GM12873 (cell line): ENCODE measurements around the gene KDM5B.

Experiments
- TF ChIP-seq, protein P1 (sequence below): IDR thresholded peaks from 2 replicates; pipeline ENCODE4 v1.5.1; 2012; ENCODE audit warnings: low read depth, mild to moderate bottlenecking, moderate library complexity, low read length, control low read depth; ENCODE audit not compliant: insufficient read depth; ENCODE audit errors: missing control alignments

Gene KDM5B

GRCh38 chr1:202697038-202697437, 111.2 kb downstream of the KDM5B start:
- TF ChIP-seq, protein P1, sequence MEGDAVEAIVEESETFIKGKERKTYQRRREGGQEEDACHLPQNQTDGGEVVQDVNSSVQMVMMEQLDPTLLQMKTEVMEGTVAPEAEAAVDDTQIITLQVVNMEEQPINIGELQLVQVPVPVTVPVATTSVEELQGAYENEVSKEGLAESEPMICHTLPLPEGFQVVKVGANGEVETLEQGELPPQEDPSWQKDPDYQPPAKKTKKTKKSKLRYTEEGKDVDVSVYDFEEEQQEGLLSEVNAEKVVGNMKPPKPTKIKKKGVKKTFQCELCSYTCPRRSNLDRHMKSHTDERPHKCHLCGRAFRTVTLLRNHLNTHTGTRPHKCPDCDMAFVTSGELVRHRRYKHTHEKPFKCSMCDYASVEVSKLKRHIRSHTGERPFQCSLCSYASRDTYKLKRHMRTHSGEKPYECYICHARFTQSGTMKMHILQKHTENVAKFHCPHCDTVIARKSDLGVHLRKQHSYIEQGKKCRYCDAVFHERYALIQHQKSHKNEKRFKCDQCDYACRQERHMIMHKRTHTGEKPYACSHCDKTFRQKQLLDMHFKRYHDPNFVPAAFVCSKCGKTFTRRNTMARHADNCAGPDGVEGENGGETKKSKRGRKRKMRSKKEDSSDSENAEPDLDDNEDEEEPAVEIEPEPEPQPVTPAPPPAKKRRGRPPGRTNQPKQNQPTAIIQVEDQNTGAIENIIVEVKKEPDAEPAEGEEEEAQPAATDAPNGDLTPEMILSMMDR: no peak

GRCh38 chr1:202694314-202694713, 113.9 kb downstream of the KDM5B start:
- TF ChIP-seq, protein P1: no peak

GRCh38 chr1:202692959-202693555, 115.2 kb downstream of the KDM5B start:
- TF ChIP-seq, protein P1: peak; percentile 35

DNA sequence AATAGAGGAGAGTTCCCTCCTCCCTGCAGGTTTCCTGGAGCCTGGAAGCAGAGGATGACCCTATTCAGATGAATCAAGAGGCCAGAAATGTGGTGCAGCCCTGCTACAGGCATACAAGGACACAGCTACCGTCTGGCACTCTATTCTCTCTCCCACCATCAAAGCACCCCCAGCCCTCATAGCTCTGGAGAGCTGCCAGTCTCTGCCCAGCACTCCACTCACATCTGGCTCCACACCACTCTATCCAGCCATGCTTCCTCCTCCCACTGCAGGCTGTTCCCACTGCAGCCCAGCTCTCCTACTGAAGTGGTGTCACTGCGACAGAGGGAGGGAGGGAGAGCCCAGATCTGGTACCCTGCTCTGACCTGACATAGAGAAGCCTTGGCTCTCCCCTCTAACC, 116.4 kb downstream of the KDM5B start:
- TF ChIP-seq, protein P1: no peak

DNA sequence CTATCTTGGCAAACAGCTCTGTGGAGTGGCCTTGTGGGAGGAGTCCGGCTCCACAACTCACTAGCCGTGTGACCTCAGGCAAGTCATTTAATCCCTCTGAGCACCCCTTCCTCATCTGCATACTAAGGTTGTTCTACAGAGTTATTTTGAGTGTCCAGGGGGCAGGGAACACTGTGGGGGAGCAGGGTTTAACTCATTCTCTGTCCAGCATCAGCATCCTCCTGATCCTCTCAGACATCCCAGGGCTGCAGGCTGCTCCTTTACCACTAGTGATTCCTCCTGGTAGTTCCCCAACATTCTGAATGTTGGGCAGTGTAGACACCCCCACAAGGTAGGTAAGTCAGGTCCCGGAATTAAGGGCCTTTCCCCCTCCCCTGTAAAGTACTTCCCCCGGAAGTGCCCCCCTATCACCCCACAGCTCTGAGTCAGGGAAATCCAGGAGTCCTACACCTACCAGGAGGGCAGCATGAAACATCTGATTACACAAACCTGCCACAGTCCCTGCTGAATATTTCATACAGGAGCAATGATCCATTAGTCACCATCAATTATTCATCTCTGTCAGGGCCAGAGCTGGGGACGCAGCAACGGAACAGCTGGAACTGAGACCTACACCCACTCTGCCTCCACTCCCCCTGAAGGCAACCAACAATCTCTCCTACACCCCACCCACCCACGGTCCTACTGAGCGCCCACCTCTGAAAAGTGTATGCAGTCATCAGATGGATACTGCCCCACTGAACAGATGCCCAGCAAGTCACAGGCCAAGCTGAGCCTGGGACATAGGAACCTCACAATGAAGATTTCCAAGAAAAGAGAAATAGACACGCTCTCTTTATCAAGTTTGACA, 118.5 kb downstream of the KDM5B start:
- TF ChIP-seq, protein P1: no peak

DNA sequence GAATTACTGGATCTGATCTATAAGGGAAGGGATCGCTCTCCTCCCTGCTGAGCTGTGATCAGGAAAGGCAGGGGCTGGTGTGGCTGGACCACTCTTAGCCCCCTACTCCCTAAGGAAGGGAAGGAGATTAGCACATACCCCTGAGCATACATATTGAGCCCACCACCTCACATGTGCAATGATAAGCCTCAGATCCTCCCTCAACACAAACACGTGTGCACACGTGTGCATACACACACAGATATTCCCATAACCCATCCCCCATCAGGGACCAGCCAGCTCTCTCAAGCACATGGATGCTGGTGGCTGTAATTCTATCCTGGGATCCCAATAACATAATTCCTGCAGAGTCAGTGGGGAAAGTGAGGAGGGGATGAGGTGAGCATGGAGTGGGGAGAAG, 119.1 kb downstream of the KDM5B start:
- TF ChIP-seq, protein P1: no peak

GRCh38 chr1:202688401-202688800, 119.8 kb downstream of the KDM5B start:
- TF ChIP-seq, protein P1: no peak
